ENCODE data around the gene ODF4.

GRCh38 chr17:8314797-8315763 is 24.6 kb upstream of the ODF4 start:
- TF ChIP-seq EZH2 (IDR thresholded peaks at IDR 0.05; ENCODE audit: low read depth) (no peak), CTCF (conservative IDR thresholded peaks at IDR 0.05) (no peak)

All from PC-9 (cell line).